ENCODE results near the gene OXT.
"Not testable (repeated sequence)": the region's sequence is repeated elsewhere in the genome, so short reads cannot be mapped to it uniquely, and the experiment has no call there.

Gene OXT

DNA sequence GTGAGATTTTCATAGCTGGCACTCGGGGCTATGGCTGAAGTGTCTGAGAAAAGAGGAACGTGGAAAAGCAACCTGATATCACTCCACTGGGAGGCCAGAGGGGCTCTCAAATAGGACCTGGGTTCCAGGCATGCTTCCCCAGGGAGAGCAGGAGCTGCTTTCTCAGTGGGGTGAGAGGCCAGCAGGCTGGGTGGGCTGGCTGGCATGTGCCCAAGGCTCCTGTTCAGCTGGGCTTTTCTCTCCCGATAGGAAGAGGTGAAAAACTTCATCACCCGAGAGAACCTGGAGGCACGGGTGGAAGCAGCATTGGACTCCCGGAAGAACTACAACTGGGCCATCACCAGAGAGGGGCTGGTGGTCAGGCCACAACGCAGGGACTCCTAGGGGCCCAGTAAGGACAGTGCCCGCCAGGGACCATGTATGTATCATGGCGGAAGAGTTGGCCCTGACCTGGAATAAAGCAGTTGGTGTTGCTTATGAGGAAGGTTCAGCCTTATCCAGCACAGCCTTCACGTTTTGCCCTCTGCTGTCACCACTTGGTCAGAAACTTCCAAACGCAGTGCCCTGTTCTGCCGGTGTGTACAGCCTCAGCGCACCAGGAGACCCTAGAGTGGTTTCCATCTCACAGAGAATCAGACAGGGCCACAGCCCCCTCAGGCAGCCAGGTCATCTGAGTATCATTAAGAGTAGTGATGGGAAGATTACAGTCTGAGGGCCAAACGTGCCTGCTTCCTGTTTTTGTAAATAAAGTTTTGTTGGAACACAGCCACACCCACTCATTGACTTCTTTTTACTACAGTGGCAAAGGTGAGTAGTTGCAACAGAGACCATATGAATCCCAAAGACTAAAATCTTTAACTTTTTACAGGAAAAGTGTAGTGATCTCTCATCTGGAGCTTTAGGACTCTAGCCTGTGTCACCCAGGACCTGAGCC lies 23.7 kb upstream of the OXT start:
- H3K4me1 ChIP-seq (ENCODE audit: control insufficient read depth, insufficient read depth, low read length, poor library complexity, severe bottlenecking), result peaks cover 3% of the 10 kb centered on the region
- H3K27ac ChIP-seq (ENCODE audit: insufficient read depth, low read length, poor library complexity, severe bottlenecking), result no peak overlapping the region
- H3K36me3 ChIP-seq (ENCODE audit: control insufficient read depth, insufficient read depth, low read length), result peaks cover 19% of the 10 kb centered on the region
- DNase-seq, result no peak
- no peaks in the 10 kb centered on the region for H3K27me3 ChIP-seq (replicated peaks; ENCODE audit: control insufficient read depth, insufficient read depth, low read length, poor library complexity, severe bottlenecking)
- H3K4me3 ChIP-seq (ENCODE audit: insufficient read depth, low read depth, low read length, poor library complexity, severe bottlenecking), result no peak overlapping the region
- no peaks in the 10 kb centered on the region for H3K9me3 ChIP-seq (ENCODE audit: control insufficient read depth, low read length)

DNA sequence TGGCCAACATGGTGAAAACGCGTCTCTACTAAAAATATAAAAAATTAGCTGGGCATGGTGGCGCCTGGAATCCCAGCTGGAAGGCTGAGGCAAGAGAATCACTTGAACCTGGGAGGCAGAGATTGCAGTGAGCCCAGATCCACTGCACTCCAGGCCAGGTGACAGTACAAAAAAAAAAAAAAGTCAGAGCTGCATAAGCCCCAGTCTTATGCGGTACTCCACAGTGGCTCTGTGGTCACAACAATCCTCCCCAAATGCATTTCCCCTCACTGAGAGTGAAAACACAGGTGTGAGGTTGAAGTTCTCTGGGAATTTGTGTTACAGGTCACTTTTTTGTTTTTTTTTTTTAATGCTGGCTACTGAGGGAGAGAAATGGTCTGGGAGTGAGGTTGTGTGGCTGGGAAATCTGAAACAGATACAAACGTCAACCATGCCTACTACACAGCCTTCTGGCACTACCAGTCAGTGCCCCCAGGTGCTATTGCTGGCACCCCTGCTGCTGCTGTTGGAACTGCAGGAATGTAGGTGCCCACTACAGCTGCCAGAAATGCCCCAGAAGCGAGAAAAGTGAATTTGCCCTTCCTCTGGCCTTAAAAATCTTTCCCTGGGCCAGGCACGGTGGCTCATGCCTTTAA lies 19.9 kb upstream of the OXT start:
- Histone ChIP-seq H3K27ac (ENCODE audit: insufficient read depth, low read length, poor library complexity, severe bottlenecking) (no peak overlapping the region), H3K36me3 (ENCODE audit: control insufficient read depth, insufficient read depth, low read length) (peaks cover 19% of the 10 kb centered on the region), H3K9me3 (ENCODE audit: control insufficient read depth, low read length) (no peaks in the 10 kb centered on the region), H3K27me3 (replicated peaks; ENCODE audit: control insufficient read depth, insufficient read depth, low read length, poor library complexity, severe bottlenecking) (no peaks in the 10 kb centered on the region), H3K4me3 (ENCODE audit: insufficient read depth, low read depth, low read length, poor library complexity, severe bottlenecking) (no peak overlapping the region), H3K4me1 (ENCODE audit: control insufficient read depth, insufficient read depth, low read length, poor library complexity, severe bottlenecking) (peaks cover 3% of the 10 kb centered on the region)
- DNase-seq, result no peak

- Histone ChIP-seq H3K4me1 (ENCODE audit: control insufficient read depth, insufficient read depth, low read length, poor library complexity, severe bottlenecking) (no peaks in the 10 kb centered on the region), H3K27me3 (replicated peaks; ENCODE audit: control insufficient read depth, insufficient read depth, low read length, poor library complexity, severe bottlenecking) (no peaks in the 10 kb centered on the region), H3K4me3 (ENCODE audit: insufficient read depth, low read depth, low read length, poor library complexity, severe bottlenecking) (no peak overlapping the region), H3K9me3 (ENCODE audit: control insufficient read depth, low read length) (no peaks in the 10 kb centered on the region), H3K27ac (ENCODE audit: insufficient read depth, low read length, poor library complexity, severe bottlenecking) (no peak overlapping the region), H3K36me3 (ENCODE audit: control insufficient read depth, insufficient read depth, low read length) (no peaks in the 10 kb centered on the region)
- DNase-seq, result no peak
These were observed 11.9 kb upstream of the OXT start for GRCh38 chr20:3059489-3059888.

DNA sequence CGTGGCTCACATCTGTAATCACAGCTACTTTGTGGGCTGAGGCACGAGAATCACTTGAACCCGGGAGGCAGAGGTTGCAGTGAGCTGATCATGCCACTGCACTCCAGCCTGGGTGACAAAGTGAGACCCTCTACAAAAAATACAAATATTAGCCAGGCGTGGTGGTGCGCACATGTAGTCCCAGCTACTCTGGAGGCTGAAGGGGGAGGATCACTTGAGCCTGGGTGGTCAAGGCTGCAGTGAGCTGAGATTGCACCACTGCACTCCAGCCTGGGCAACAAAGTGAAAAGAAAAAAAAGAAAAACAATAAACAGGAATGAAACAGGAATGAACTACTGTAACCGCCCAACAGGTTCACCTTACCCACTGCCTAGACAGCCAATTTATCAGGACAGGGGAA lies 7.3 kb upstream of the OXT start:
- not testable (repeated sequence) for H3K27me3 ChIP-seq (replicated peaks; ENCODE audit: control insufficient read depth, insufficient read depth, low read length, poor library complexity, severe bottlenecking); DNase-seq; H3K4me1 ChIP-seq (ENCODE audit: control insufficient read depth, insufficient read depth, low read length, poor library complexity, severe bottlenecking); H3K27ac ChIP-seq (ENCODE audit: insufficient read depth, low read length, poor library complexity, severe bottlenecking); H3K4me3 ChIP-seq (ENCODE audit: insufficient read depth, low read depth, low read length, poor library complexity, severe bottlenecking); H3K9me3 ChIP-seq (ENCODE audit: control insufficient read depth, low read length); H3K36me3 ChIP-seq (ENCODE audit: control insufficient read depth, insufficient read depth, low read length)

- no peak for DNase-seq
- H3K9me3 ChIP-seq (ENCODE audit: control insufficient read depth, low read length), result no peaks in the 10 kb centered on the region
- peaks cover 8% of the 10 kb centered on the region for H3K4me1 ChIP-seq (ENCODE audit: control insufficient read depth, insufficient read depth, low read length, poor library complexity, severe bottlenecking)
- H3K36me3 ChIP-seq (ENCODE audit: control insufficient read depth, insufficient read depth, low read length), result no peaks in the 10 kb centered on the region
- no peak overlapping the region for H3K27ac ChIP-seq (ENCODE audit: insufficient read depth, low read length, poor library complexity, severe bottlenecking)
- H3K4me3 ChIP-seq (ENCODE audit: insufficient read depth, low read depth, low read length, poor library complexity, severe bottlenecking), result no peak overlapping the region
- H3K27me3 ChIP-seq (replicated peaks; ENCODE audit: control insufficient read depth, insufficient read depth, low read length, poor library complexity, severe bottlenecking), result no peaks in the 10 kb centered on the region
These were observed 4.0 kb upstream of the OXT start for GRCh38 chr20:3067139-3068014.

DNA sequence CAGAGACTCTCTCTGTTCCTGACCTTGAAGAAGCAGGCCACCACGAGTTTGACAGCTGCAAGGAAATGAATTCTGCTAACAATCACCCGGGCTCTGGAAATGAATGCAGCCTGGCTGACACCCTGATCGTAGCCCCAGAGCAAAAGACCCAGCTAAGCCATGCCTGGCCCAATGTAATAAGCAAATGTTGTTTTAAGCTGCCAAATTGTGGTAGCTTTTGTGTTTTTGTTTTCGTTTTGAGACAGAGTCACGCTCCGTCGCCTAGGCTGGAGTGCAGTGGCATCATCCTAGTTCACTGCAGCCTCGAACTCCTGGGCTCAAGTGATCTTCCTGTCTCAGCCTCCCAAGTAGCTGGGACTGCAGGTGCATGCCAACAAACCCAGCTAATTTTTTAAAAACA lies 3.3 kb upstream of the OXT start:
- H3K4me1 ChIP-seq (ENCODE audit: control insufficient read depth, insufficient read depth, low read length, poor library complexity, severe bottlenecking), result peaks cover 11% of the 10 kb centered on the region
- H3K27ac ChIP-seq (ENCODE audit: insufficient read depth, low read length, poor library complexity, severe bottlenecking), result no peak overlapping the region
- DNase-seq, result no peak
- H3K9me3 ChIP-seq (ENCODE audit: control insufficient read depth, low read length), result no peaks in the 10 kb centered on the region
- H3K27me3 ChIP-seq (replicated peaks; ENCODE audit: control insufficient read depth, insufficient read depth, low read length, poor library complexity, severe bottlenecking), result no peaks in the 10 kb centered on the region
- H3K4me3 ChIP-seq (ENCODE audit: insufficient read depth, low read depth, low read length, poor library complexity, severe bottlenecking), result no peak overlapping the region
- no peaks in the 10 kb centered on the region for H3K36me3 ChIP-seq (ENCODE audit: control insufficient read depth, insufficient read depth, low read length)

DNA sequence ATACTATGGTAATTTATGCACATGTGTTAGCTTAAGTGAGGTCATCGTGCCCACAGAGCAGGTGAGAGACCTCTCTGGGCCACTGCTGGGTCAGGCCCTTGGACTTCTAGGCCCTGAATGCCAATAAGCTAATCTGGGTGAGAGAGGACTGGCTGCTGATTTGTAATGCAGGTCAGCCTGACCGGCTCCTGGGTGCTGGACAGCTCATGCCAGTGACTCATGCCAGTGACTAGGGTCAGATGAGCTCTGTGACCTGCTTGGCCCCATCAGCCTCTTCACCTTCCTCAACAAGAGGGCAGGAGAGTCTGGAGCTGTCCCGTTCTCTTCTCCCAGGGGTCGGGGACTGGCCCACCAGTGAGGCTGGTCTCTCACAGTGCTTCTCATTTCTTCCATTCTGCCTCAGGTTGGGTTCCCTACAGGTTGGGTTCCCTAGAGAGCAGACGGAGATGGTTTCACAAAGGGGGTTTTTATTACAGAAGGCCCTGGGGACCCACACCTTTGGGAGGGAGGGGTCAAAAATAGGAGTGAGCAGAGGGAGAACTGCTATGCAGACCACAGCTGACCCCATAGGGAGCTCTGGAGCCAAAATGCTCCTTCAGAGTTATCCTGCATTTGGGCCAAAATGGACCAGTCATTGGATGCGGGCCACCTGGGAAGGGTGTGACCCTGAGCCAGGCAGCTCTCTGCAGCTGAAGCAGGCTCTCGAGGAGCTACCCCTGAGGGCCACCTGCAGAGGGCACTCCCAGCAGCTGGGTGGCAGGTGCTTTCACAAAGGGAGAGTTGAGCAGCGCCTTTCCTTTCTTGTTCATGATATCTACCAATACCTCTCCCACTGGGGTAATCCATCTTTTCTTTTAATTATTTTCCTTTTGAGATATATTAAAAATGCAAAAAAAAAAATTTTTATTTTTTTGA lies 2.2 kb upstream of the OXT start:
- Histone ChIP-seq H3K27me3 (replicated peaks; ENCODE audit: control insufficient read depth, insufficient read depth, low read length, poor library complexity, severe bottlenecking) (no peaks in the 10 kb centered on the region), H3K9me3 (ENCODE audit: control insufficient read depth, low read length) (no peaks in the 10 kb centered on the region), H3K27ac (ENCODE audit: insufficient read depth, low read length, poor library complexity, severe bottlenecking) (no peak overlapping the region), H3K4me3 (ENCODE audit: insufficient read depth, low read depth, low read length, poor library complexity, severe bottlenecking) (no peak overlapping the region), H3K36me3 (ENCODE audit: control insufficient read depth, insufficient read depth, low read length) (no peaks in the 10 kb centered on the region), H3K4me1 (ENCODE audit: control insufficient read depth, insufficient read depth, low read length, poor library complexity, severe bottlenecking) (peaks cover 11% of the 10 kb centered on the region)
- DNase-seq, result no peak

DNA sequence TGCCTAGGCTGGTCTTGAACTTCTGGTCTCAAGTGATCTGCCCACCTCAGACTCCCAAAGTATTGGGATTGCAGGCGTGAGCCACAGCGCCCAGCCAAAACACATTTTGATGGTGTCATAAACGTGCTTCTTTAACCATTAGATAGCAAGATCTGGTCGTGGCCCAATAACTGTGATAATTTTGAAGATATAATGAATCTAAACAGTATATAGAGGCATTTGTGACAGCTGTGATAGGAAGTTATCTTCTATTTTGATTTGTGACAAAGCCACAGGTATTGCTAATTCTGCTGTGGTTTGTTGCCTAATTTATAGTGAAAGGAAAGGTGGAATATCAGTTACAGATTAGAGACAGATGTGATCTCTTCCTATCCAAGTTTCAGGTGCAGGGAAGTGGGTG lies 695 bp upstream of the OXT start:
- Histone ChIP-seq H3K4me3 (ENCODE audit: insufficient read depth, low read depth, low read length, poor library complexity, severe bottlenecking) (no peak overlapping the region), H3K27ac (ENCODE audit: insufficient read depth, low read length, poor library complexity, severe bottlenecking) (no peak overlapping the region), H3K9me3 (ENCODE audit: control insufficient read depth, low read length) (no peaks in the 10 kb centered on the region)

GRCh38 chr20:3071266-3071609 lies 182 bp upstream of the OXT start:
- Histone ChIP-seq H3K4me1 (ENCODE audit: control insufficient read depth, insufficient read depth, low read length, poor library complexity, severe bottlenecking) (peaks cover 11% of the 10 kb centered on the region), H3K27ac (ENCODE audit: insufficient read depth, low read length, poor library complexity, severe bottlenecking) (peak overlapping the region; percentile 51), H3K9me3 (ENCODE audit: control insufficient read depth, low read length) (no peaks in the 10 kb centered on the region), H3K36me3 (ENCODE audit: control insufficient read depth, insufficient read depth, low read length) (no peaks in the 10 kb centered on the region), H3K27me3 (replicated peaks; ENCODE audit: control insufficient read depth, insufficient read depth, low read length, poor library complexity, severe bottlenecking) (no peaks in the 10 kb centered on the region), H3K4me3 (ENCODE audit: insufficient read depth, low read depth, low read length, poor library complexity, severe bottlenecking) (peak overlapping the region; percentile 73)
- DNase-seq, result no peak

More for the DNA sequence above, 695 bp upstream of the OXT start:
- no peaks in the 10 kb centered on the region for H3K36me3 ChIP-seq (ENCODE audit: control insufficient read depth, insufficient read depth, low read length)
- DNase-seq, result no peak
- peaks cover 11% of the 10 kb centered on the region for H3K4me1 ChIP-seq (ENCODE audit: control insufficient read depth, insufficient read depth, low read length, poor library complexity, severe bottlenecking)
- no peaks in the 10 kb centered on the region for H3K27me3 ChIP-seq (replicated peaks; ENCODE audit: control insufficient read depth, insufficient read depth, low read length, poor library complexity, severe bottlenecking)
